Upper lobe of left lung (tissue), 4 donors: ENCODE results near the gene LRRC66.

Experiments used
- CTCF ChIP-seq, 6 experiments: fragments of 450-650 bp in 4 of 6; fragments of 200-600 bp in 2 of 6; sonication (generic) in 2 of 6; IDR thresholded peaks; one replicate each; pipeline ENCODE4 v1.5.1; 2016 to 2019; ENCODE audit warnings: antibody characterized with exemption in 6 of 6
- EP300 ChIP-seq, 4 donors: sonication (generic); formaldehyde crosslinking; IDR thresholded peaks; one replicate each; pipeline ENCODE4 v1.5.1; 2017; ENCODE audit warnings: antibody characterized with exemption in 4 of 4, control low read depth in 2 of 4
- POLR2A ChIP-seq, 4 donors: fragments of 450-650 bp; IDR thresholded peaks; one replicate each; pipeline ENCODE4 v1.5.1; 2016 to 2017; ENCODE audit warnings: antibody characterized with exemption in 4 of 4, mild to moderate bottlenecking in 2 of 4
- POLR2AphosphoS5 ChIP-seq, 2 donors: sonication (generic); formaldehyde crosslinking; IDR thresholded peaks; one replicate each; pipeline ENCODE4 v1.5.1; 2017; ENCODE audit warnings: antibody characterized with exemption in 2 of 2

- TF ChIP-seq POLR2AphosphoS5 (IDR thresholded peaks at IDR 0.05) = no peak
- TF ChIP-seq CTCF (IDR thresholded peaks at IDR 0.05) = no peak
- no peak for TF ChIP-seq EP300 (IDR thresholded peaks at IDR 0.05)
- TF ChIP-seq POLR2A (IDR thresholded peaks at IDR 0.05) = no peak
Measured at GRCh38 chr4:52001616-52002015, 18.5 kb downstream of the LRRC66 start.
